AG09319 (cell line): Measurements from ENCODE around the gene MRPS7.
"Not testable (repeated sequence)": the region's sequence is repeated elsewhere in the genome, so short reads cannot be mapped to it uniquely, and the experiment has no call there.

ENCODE experiments used
- DNase-seq: peaks from one replicate; pipeline ENCODE4 v3.0.0-alpha.2; 2010; ENCODE audit warnings: low read depth; ENCODE audit errors: extremely low read depth
- TF ChIP-seq, protein P1 (sequence below): IDR thresholded peaks from 2 replicates; pipeline ENCODE4 v1.5.1; 2011; ENCODE audit warnings: low read depth, mild to moderate bottlenecking, inconsistent platforms, low read length, moderate library complexity

The MRPS7 gene

DNA sequence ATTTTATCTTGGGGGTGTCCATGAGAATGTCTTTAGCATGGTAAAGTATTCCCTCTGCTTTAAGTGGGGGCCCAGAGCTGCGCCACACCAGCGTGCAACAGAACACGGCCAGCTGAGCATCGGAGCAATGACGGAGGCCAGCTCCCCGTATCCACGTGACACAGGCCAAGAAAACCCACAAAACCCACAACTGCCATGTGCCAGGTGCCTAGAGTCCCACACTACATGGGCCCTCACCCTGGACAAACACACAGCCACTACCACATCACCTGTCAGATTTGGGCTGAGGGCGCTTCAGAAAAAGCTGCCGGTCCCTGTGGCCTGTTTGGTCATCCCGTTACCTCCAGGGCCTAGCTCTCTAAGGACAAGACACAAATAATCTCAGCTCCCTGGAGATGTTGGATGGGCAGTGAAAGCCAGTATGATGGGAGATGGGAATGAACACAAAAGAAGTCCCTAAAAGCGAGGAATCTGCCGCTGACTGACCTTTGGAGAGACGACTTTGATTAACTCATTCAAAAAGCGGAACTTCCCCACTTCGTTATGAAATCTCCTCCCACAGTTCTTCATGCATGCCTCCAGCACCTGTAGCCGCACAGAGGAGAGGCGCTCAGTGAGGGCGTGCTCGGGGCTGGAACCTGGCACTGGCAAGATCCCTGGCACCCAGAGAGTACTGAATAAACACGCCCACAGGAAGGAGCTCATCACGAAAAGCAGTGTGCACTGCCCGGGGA lies 17.4 kb upstream of the MRPS7 start:
- TF ChIP-seq, protein P1, sequence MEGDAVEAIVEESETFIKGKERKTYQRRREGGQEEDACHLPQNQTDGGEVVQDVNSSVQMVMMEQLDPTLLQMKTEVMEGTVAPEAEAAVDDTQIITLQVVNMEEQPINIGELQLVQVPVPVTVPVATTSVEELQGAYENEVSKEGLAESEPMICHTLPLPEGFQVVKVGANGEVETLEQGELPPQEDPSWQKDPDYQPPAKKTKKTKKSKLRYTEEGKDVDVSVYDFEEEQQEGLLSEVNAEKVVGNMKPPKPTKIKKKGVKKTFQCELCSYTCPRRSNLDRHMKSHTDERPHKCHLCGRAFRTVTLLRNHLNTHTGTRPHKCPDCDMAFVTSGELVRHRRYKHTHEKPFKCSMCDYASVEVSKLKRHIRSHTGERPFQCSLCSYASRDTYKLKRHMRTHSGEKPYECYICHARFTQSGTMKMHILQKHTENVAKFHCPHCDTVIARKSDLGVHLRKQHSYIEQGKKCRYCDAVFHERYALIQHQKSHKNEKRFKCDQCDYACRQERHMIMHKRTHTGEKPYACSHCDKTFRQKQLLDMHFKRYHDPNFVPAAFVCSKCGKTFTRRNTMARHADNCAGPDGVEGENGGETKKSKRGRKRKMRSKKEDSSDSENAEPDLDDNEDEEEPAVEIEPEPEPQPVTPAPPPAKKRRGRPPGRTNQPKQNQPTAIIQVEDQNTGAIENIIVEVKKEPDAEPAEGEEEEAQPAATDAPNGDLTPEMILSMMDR, result no peak
- no peak for DNase-seq

DNA sequence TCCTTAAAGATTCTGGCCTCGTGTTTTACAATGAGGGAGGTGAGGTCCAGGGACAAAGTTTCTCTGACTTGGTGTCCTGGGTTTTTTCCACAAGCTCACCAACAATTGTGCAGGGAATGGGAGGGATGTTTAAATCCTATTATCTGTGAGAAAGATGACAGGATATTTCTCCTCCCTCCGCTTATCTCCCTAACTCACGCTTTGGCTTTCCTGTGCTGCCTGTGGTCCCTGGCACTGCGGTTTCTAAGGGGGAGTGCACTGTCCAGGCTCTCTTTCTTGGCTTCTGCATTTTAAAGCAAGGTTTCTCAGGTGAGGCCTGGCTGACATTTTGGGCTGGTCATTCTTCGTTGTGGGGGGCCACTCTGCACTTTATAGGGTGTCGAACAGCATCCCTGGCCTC lies 16.7 kb upstream of the MRPS7 start:
- TF ChIP-seq, protein P1, result no peak
- DNase-seq, result no peak

DNA sequence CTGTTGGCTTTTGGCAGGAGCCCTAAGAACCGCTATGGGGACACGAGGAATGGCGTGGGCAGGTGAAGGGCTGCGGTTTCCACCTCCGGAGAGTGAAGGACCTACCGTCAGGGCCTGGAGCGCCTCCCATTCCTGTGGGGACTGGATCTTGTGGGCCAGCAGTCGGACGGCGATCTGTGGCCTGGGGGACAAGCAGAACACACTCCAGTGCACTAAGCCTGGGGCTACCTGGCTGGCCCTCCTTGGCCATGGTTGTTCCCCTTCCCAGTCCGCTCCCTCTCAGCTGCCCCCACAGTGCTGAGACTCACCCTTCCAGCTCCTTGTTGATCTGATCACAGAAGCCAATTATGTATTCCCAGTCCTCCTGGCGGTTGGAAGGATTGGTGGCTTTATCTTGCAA lies 15.3 kb upstream of the MRPS7 start:
- DNase-seq, result no peak
- TF ChIP-seq, protein P1, result no peak

DNA sequence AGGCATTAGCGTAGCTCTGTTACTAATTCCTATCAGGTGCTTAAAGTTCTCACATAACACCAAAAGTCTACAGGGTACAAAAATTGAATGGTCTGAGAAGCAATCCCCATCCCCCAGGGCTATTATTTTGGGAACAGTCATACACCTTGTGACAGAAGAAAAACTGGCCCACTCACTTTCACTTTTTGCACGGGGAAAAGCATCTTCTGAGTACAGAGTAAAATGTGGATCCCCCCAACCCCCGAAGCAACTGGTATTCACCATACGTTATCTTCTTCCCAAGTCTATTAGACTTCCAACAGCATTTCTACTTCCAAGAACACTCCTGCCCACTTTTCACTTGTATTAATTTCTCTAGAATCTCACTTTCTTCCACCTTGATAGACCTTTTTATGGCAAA lies 12.1 kb upstream of the MRPS7 start:
- DNase-seq, result no peak

DNA sequence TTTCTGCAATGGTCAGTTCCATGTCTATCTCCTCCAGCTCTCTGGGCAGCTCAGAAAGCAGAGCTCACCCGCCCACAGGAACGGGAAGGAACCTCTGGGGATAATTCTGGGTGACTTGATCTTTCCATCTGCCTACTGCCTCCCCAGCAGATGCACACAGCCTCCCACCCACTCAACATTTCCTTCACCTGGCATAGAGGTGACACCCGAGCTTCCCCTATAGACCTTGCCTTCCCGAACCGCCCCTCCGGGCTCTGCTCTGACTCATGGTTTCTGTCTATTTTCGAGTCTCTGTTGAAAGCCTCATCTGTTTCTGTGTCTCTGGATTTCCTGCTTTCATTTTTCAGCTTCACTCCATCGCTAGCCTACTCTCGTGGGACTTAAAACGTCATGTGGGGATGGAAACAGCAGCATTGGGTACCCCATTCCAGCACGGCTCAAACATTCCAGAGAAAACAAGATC lies 11.6 kb upstream of the MRPS7 start:
- DNase-seq, result no peak
- TF ChIP-seq, protein P1, result no peak

More for the DNA sequence above, 12.1 kb upstream of the MRPS7 start:
- TF ChIP-seq, protein P1, result no peak

DNA sequence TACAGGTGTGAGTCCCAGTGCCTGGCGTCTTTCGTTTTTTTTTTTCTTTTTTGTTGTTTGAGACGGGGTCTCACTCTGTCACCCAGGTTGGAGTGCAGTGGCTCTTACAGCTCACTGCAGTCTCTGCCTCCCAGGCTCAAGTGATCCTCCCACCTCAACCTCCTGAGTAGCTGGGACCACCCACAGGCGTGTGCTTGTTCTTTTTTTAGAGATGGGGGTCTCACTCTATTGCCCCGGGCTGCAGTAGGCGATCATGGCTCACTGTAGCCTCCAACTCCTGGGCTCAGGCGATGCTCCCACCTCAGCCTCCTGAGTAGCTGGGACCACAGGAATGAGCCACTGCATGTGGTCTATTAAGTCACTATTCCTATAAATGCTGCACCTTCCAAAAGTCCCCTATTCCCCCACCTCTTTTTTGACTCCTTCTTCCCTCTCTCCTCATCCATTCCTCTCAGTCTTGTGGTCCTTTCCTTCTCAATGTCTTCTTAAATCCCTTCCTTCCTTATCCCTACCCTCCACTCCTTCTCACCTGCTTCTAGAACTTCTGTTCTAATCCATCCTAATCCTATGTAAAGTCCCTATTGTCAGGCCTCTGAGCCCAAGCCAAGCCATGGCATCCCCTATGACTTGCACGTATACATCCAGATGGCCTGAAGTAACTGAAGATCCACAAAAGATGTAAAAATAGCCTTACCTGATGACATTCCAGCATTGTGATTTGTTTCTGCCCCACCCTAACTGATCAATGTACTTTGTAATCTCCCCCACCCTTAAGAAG lies 9.5 kb upstream of the MRPS7 start:
- DNase-seq, result no peak
- TF ChIP-seq, protein P1, result no peak

DNA sequence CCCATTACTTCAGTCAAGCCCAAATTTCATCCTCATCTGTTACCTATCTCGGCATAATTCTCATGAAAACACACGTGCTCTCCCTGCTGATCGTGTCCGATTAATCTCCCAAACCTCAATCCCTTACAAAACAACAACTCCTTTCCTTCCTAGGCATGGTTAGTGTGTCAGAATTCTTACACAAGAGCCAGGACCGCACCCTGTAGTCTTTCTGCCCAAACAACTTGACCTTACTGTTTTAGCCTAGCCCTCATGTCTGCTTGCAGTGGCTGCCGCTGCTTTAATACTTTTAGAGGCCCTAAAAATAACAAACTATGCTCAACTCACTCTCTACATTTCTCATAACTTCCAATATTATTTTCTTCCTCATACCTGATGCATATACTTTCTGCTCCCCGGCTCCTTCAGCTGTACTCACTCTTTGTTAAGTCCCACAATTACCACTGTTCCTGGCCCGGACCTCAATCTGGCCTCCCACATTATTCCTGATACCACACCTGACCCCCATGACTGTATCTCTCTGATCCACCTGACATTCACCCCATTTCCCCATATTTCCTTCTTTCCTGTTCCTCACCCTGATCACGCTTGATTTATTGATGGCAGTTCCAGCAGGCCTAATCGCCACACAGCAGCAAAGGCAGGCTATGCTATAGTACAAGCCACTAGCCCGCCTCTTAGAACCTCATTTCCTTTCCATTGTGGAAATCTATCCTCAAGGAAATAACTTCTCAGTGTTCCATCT lies 5.6 kb upstream of the MRPS7 start:
- not testable (repeated sequence) for DNase-seq

DNA sequence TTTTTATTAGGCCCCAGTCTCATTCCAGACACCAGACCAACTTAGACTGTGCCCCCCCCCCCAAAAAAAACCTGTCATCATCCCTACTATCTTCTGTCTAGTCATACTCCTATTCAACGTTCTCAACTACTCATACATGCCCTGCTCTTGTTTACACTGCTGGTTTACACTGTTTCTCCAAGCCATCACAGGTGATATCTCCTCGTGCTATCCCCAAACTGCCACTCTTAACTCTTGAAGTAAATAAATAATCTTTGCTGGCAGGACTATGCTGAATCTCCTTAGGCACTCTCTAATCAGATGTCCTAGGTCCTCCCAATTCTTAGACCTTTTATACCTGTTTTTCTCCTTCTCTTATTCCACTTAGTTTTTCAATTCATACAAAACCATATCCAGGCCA lies 4.5 kb upstream of the MRPS7 start:
- not testable (repeated sequence) for DNase-seq
